Activated CD4-positive, alpha-beta T cell treated with anti-CD3 and anti-CD28 coated beads for 36 hours (primary cell): ENCODE data around the gene FBXL12. TPM values are rescaled to one million over a fixed set of nuclear protein-coding genes. Genes with fewer than 3 reads are reported as not detected.

ENCODE experiments used
- ATAC-seq: fragments of 200-7000 bp; cut with Tn5 transposase; one replicate; pipeline ENCODE4 v1.10.0; 2021; ENCODE audit warnings: mild to moderate bottlenecking, moderate library complexity
- CTCF ChIA-PET: fragments of 350-600 bp; sonication (Branson Sonifier 250); formaldehyde crosslinking; loops from one replicate; lab custom pipeline; 2021; ENCODE audit warnings: antibody characterized with exemption; lab: Charles Lee
- POLR2A ChIA-PET: fragments of 350-600 bp; sonication (Branson Sonifier 250); formaldehyde crosslinking; loops from one replicate; lab custom pipeline; 2021; ENCODE audit warnings: antibody characterized with exemption, inconsistent platforms; lab: Charles Lee
- DNase-seq: peaks from one replicate; pipeline ENCODE4 v3.0.0-alpha.2; 2020
- H3K27ac Mint-ChIP-seq: one replicate; pipeline ENCODE4 v1.8.0; 2021; ENCODE audit warnings: mixed read lengths
- H3K27me3 Mint-ChIP-seq: one replicate; pipeline ENCODE4 v1.8.0; 2021; ENCODE audit warnings: mixed read lengths
- H3K36me3 Mint-ChIP-seq: one replicate; pipeline ENCODE4 v1.8.0; 2021; ENCODE audit warnings: low read depth, mixed read lengths
- H3K4me1 Mint-ChIP-seq: one replicate; pipeline ENCODE4 v1.8.0; 2021; ENCODE audit warnings: mixed read lengths
- H3K4me3 Mint-ChIP-seq: one replicate; pipeline ENCODE4 v1.8.0; 2021; ENCODE audit warnings: mild to moderate bottlenecking, moderate library complexity, mixed read lengths
- H3K9me3 Mint-ChIP-seq: one replicate; pipeline ENCODE4 v1.8.0; 2021; ENCODE audit warnings: low read depth, mixed read lengths
- intact Hi-C, 2 experiments: fragments of 100-400 bp; cut with DNase I in 1 of 2; cut with micrococcal nuclease in 1 of 2; formaldehyde crosslinking; loops; one replicate each; pipeline versions ENCODE4 v1.14.2 to v1.15.1; 2022 to 2024; cut with DNase I, micrococcal nuclease
- total RNA-seq, 2 experiments: library from RNA; stranded (reverse); gene quantifications; one replicate each; pipeline ENCODE4 v1.2.3, GENCODE V29; 2021

Gene FBXL12
- total RNA-seq, 2 experiments from 2014 or later: 19.9 to 22.5 TPM

DNA sequence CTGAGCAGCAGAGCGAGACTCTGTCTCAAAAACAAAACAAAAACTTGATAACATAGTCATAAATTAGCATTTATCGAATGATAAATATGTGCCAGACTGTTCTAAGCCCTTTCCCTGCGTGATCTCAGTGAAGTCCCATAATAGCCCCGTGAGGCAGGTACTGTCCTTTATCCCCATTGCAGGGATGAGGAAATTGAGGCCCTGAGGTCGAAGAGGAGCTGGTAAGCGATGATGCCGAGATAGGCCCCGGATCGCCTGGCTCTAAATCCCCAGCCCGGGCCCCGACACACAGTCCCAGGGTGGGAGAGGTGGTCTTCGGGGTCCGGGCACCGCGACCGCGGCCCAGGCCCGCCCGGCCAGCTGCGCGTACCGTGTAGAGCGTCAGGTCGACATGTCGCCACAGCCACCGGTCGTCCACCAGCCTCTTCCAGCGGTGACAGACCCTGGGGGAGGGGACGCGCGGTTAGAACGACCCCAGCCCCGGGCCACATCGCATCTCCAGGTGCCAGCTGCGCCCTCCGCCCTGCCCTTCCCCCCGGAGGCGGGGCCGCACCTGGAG, 625 bp downstream of the FBXL12 start:
- intact Hi-C loops: loop anchor here in 1 of 2 experiments (2.0 kb wide), 2 partner anchors 677 to 1303 kb away; partner anchors contain the start of genes ZNF317 and ZNF414
- no peak for ATAC-seq
- Mint-ChIP-seq H3K9me3 (peaks cover 5% of the 10 kb centered on the region), H3K36me3 (peaks cover 34% of the 10 kb centered on the region), H3K27ac (peak overlapping the region; percentile 90), H3K4me3 (peak overlapping the region; percentile 88), H3K27me3 (no peaks in the 10 kb centered on the region), H3K4me1 (peaks cover 28% of the 10 kb centered on the region)
- ChIA-PET POLR2A (interaction anchor here (1.0 kb wide), 2 partner anchors 9 to 25 kb away, joined by 4 to 5 read pairs; partner anchors contain the start of gene UBL5), CTCF (interaction anchor here (1.0 kb wide), 1 partner anchor 22 kb away, joined by 3 read pairs; no protein-coding TSS in a partner anchor)
- no peak for DNase-seq

DNA sequence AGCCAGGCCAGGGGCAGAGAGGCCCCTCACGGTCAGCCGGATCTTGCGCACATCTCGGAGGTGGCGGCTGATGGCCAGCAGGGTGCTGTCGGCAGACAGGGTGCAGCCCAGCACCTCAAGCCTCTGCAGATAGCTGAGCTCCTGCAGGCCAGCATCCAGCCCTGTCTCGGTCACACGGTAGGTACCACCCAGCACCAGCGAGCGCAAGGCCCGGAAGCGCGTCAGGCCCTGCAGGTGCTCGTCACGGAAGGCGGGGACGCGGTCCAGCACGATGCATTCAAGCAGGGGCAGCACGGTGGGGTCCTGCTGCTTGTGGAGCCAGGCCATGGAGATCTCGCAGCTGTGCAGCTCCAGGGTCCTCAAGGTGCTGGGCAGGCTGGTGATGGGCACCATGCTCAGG, 7.7 kb downstream of the FBXL12 start:
- Mint-ChIP-seq H3K27ac (no peak overlapping the region), H3K27me3 (no peaks in the 10 kb centered on the region), H3K4me3 (no peak overlapping the region), H3K9me3 (peaks cover 2% of the 10 kb centered on the region), H3K4me1 (peaks cover 24% of the 10 kb centered on the region), H3K36me3 (peaks cover 49% of the 10 kb centered on the region)
- ChIA-PET POLR2A (no interaction called here), CTCF (no interaction called here)
- DNase-seq (no peak), ATAC-seq (no peak)
- intact Hi-C loops: no loop called here

DNA sequence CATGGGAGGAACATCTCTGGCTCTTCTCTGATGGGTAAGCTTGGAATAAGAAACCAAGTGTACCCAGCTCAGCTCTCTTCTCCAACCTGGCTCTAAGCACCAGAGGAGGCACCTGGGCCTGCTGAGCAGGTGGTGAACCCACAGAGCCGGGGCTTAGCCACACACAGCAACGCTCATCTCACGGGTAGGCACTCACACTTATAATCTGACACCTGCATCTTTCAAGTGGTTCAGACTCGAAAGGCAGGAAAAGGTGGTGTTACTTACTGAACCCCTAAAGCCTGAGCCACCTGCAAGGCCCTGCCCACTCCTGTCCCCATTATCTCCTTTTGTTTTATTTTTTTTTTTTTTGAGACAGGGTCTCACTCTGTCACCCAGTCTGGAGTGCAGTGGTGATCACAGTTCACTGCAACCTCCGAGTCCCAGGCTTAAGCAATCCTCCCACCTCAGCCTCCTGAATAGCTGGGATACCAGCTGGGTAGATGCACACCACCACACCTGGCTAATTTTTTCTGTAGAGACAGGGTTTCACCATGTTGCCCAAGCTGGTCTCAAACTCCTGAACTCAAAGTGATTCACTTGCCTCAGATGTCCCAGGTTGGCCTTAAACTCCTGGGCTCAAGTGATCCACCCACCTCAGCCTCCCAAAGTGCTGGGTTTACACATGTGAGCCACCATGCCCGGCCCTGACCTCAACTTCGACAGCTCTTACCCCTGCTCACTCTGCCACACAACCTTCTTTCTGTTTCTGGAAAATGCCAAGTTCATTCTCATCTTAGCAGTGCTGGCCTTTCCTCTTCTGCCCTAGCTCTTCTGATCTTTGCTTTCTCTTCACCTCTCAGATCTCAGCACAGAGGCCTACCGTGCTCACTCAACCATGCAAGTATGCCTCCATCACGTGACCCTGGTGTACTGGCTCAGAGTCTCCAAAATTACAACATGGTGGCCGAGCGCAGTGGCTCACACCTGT, 9.7 kb downstream of the FBXL12 start:
- POLR2A ChIA-PET: interaction anchor here (0.6 kb wide), 1 partner anchor 232 kb away, joined by 6 read pairs; no protein-coding TSS in a partner anchor
- H3K9me3 Mint-ChIP-seq: no peaks in the 10 kb centered on the region
- peak overlapping the region; percentile 53 for H3K27ac Mint-ChIP-seq
- CTCF ChIA-PET: no interaction called here
- H3K4me1 Mint-ChIP-seq: peaks cover 24% of the 10 kb centered on the region
- ATAC-seq (peak; percentile 44), DNase-seq (no peak)
- intact Hi-C loops: no loop called here
- no peaks in the 10 kb centered on the region for H3K27me3 Mint-ChIP-seq
- no peak overlapping the region for H3K4me3 Mint-ChIP-seq
- H3K36me3 Mint-ChIP-seq: peaks cover 32% of the 10 kb centered on the region

DNA sequence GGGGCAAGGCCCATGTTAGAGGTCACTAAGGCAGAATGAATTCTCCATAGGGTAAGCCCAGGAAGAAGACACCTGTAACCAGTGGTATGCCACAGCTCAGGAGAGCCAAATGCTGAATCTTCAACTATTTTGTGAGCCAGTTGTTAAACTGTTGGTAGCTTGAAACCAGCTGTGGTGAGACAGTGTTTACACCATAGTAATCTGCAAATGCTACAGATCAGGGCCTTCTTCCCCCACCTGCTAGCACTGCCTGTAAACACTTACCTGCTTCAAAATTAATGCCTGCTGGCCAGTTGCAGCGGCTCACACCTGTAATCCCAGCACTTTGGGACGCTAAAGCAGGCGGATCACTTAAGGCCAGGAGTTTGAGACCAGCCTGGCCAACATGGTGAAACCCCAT, 12.1 kb downstream of the FBXL12 start:
- Mint-ChIP-seq H3K27ac (no peak overlapping the region), H3K9me3 (no peaks in the 10 kb centered on the region), H3K36me3 (peaks cover 27% of the 10 kb centered on the region), H3K4me3 (no peak overlapping the region), H3K4me1 (peaks cover 21% of the 10 kb centered on the region), H3K27me3 (no peaks in the 10 kb centered on the region)
- CTCF ChIA-PET: interaction anchor here (1.1 to 1.2 kb wide), 2 partner anchors 9 to 10 kb away, joined by 3 to 4 read pairs; no protein-coding TSS in a partner anchor
- intact Hi-C loops: no loop called here
- DNase-seq (no peak), ATAC-seq (no peak)
- POLR2A ChIA-PET: no interaction called here

DNA sequence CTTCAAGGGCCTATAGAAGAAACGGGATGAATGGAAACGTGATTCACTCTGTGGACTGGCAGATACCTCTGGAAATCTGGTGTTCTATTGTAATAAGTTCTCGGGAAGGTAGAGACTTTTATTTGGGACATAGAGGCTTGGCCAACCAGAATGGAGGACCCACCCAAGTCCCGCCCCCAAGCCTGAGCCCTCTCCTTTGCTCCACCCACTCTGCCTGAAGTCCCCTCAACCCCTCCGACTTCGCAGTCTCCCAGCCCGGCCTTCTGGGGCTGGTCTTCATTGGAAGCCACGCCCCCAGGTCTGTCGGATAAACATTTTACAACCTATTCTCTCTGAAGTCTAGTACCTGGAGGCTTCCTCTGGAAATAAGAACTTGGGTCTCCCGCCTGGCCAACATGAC, 16.9 kb downstream of the FBXL12 start:
- H3K9me3 Mint-ChIP-seq: no peaks in the 10 kb centered on the region
- H3K27me3 Mint-ChIP-seq: no peaks in the 10 kb centered on the region
- intact Hi-C loops: no loop called here
- ChIA-PET CTCF (no interaction called here), POLR2A (no interaction called here)
- peaks cover 6% of the 10 kb centered on the region for H3K4me1 Mint-ChIP-seq
- no peaks in the 10 kb centered on the region for H3K36me3 Mint-ChIP-seq
- no peak for ATAC-seq
- no peak overlapping the region for H3K27ac Mint-ChIP-seq
- DNase-seq: no peak
- no peak overlapping the region for H3K4me3 Mint-ChIP-seq

DNA sequence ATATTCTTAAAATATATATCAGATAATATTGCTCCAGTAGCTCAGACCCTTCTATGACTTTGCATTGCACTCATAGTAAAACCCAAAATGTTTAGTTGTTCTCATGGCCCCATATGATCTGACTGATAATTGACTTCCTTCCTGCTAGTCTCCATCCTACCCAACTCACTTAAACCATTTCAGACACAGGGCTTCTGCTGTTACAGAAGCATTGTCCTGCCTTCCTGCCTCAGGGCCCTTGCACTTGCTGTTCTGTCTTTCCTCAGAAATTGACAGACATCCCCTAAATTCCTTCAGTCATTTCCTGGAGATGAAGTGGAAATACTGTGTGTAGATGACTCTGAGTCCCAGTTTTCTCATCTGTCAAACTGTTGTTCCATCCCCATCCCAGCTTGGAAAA, 19.7 kb downstream of the FBXL12 start:
- no peaks in the 10 kb centered on the region for H3K9me3 Mint-ChIP-seq
- H3K4me1 Mint-ChIP-seq: peaks cover 14% of the 10 kb centered on the region
- ChIA-PET CTCF (interaction anchor here (1.1 to 4.6 kb wide), 6 partner anchors 31 to 594 kb away, joined by 3 to 24 read pairs (median 4); partner anchors contain the start of gene ZNF846), POLR2A (no interaction called here)
- H3K36me3 Mint-ChIP-seq: no peaks in the 10 kb centered on the region
- intact Hi-C loops: loop anchor here (1.0 to 10.0 kb wide), 3 partner anchors 15 to 592 kb away; no protein-coding TSS in a partner anchor
- H3K4me3 Mint-ChIP-seq: no peak overlapping the region
- no peak overlapping the region for H3K27ac Mint-ChIP-seq
- H3K27me3 Mint-ChIP-seq: no peaks in the 10 kb centered on the region
- ATAC-seq (no peak), DNase-seq (no peak)

DNA sequence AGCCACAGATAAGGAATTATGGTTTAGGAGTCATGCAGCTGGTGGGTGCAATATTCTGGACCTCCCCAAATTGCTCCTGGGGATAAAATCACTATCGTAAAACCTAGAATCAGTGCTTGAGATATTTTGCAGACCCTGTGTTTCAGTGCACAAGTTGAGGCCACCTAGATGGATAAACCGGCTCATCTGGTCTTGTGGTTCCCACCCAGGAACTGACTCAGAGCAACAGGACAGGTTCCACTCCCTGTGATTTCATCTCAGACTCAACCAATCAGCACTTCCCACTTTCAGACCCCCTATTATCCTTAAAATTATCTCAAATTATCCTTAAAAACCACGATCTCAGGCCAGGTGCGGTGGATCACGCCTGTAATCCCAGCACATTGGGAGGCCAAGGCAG, 21.0 kb downstream of the FBXL12 start:
- H3K27me3 Mint-ChIP-seq: no peaks in the 10 kb centered on the region
- no peaks in the 10 kb centered on the region for H3K36me3 Mint-ChIP-seq
- H3K4me3 Mint-ChIP-seq: no peak overlapping the region
- H3K27ac Mint-ChIP-seq: no peak overlapping the region
- ChIA-PET POLR2A (no interaction called here), CTCF (interaction anchor here (1.0 to 4.6 kb wide), 8 partner anchors 9 to 592 kb away, joined by 3 to 24 read pairs (median 5); partner anchors contain the start of gene ZNF121)
- H3K9me3 Mint-ChIP-seq: peaks cover 3% of the 10 kb centered on the region
- peaks cover 19% of the 10 kb centered on the region for H3K4me1 Mint-ChIP-seq
- ATAC-seq (no peak), DNase-seq (no peak)
- intact Hi-C loops: loop anchor here in 1 of 2 experiments (5.0 to 10.0 kb wide), 2 partner anchors 483 to 591 kb away; no protein-coding TSS in a partner anchor

DNA sequence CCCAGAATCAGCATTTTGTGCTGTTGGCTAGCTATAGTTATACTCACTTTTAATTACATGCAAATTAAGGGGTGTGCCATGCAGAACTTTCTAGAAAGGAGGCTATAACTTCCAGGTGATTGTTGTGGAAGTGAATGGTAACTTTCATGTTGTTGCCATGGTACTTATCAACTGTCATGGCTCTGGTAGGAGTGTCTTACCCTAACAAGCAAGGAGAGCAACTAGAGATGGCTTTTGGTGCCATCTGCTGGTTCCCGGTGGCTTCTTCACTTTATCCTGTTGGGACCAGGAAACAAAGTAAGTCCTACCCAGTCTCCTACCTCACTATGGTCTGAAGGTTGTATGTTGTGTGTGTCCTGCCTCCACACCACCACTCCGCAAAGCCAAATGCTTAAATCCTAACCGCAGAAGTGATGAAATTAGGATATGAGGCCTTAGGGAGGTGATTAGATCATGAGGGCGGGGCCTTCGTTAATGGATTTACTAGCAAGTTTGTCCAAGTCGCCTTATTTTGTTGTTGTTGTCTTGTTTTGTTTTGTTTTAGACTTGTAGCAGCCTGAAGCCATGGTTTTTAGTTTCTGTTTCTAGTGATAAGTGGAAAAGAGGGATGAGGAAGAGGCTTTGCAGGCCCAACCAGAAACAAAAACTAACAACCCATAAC, 22.6 kb downstream of the FBXL12 start:
- CTCF ChIA-PET: interaction anchor here (0.7 to 4.6 kb wide), 6 partner anchors 23 to 174 kb away, joined by 3 to 24 read pairs (median 4); partner anchors contain the start of genes FBXL12, ZNF561 and ZNF846
- peak; percentile 45 for ATAC-seq
- intact Hi-C loops: loop anchor here (1.0 to 10.0 kb wide), 11 partner anchors 23 to 660 kb away; partner anchors contain the start of genes ZNF561 (in 2 of the 2), FBXL12 (in 1 of the 2), ZNF562 (in 1 of the 2) and ZNF846 (in 1 of the 2)
- POLR2A ChIA-PET: no interaction called here
- H3K27me3 Mint-ChIP-seq: no peaks in the 10 kb centered on the region
- H3K4me1 Mint-ChIP-seq: peaks cover 22% of the 10 kb centered on the region
- DNase-seq: peak; percentile 91
- no peaks in the 10 kb centered on the region for H3K36me3 Mint-ChIP-seq
- H3K9me3 Mint-ChIP-seq: peaks cover 3% of the 10 kb centered on the region
- H3K27ac Mint-ChIP-seq: peak overlapping the region; percentile 5
- no peak overlapping the region for H3K4me3 Mint-ChIP-seq

DNA sequence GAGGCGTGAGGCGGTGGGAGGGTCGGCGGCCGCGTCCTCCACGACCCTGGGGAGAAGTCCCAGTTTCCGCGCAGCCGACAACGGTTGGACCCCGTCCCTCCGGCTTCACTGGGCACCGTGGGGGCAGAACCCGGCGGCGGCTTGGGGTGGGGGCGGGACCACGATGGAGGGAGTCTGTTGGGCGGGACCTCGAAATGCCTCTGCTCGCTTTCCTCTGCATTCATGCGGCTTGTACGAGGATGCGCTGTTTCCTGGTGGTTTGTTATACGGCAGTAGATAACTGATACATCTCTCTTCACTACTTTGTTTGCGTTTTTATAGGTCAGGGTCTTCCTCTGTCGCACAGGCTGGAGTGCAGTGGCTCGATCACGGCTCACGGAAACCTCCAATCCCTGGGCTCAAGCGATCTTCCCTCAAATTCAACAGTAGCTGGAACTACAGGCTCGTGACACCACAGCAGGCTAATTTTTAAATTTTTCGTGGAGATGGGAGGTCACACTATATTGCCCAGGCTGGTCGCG, 25.7 kb downstream of the FBXL12 start:
- intact Hi-C loops: loop anchor here (1.0 to 10.0 kb wide), 6 partner anchors 8 to 652 kb away; partner anchors contain the start of genes ZNF266 (in 1 of the 2), ZNF317 (in 1 of the 2), ZNF426 (in 1 of the 2) and ZNF699 (in 1 of the 2)
- ATAC-seq (peak; percentile 18), DNase-seq (peak; percentile 83)
- Mint-ChIP-seq H3K9me3 (peaks cover 3% of the 10 kb centered on the region), H3K27me3 (no peaks in the 10 kb centered on the region), H3K4me1 (peaks cover 19% of the 10 kb centered on the region), H3K4me3 (peak overlapping the region; percentile 76), H3K27ac (peak overlapping the region; percentile 73), H3K36me3 (no peaks in the 10 kb centered on the region)
- CTCF ChIA-PET: interaction anchor here (1.2 kb wide), 1 partner anchor 168 kb away, joined by 7 read pairs; no protein-coding TSS in a partner anchor
- POLR2A ChIA-PET: interaction anchor here (1.1 kb wide), 1 partner anchor 26 kb away, joined by 4 read pairs; the partner anchor contains the start of gene FBXL12
